H1 (cell line): ENCODE data around the gene RCOR2. TPM values are rescaled to one million over a fixed set of nuclear protein-coding genes. Genes with fewer than 3 reads are reported as not detected.

Experiments used
- CHD1 ChIP-seq: IDR thresholded peaks from 2 replicates; pipeline ENCODE4 v1.6.1; 2012; ENCODE audit warnings: low read depth, low read length, improper control_type of control experiment
- CHD2 ChIP-seq: IDR thresholded peaks from 2 replicates; pipeline ENCODE4 v1.6.1; 2012; ENCODE audit warnings: low read length, improper control_type of control experiment
- POU5F1 ChIP-seq: IDR thresholded peaks from 2 replicates; pipeline ENCODE4 v1.6.1; 2011; ENCODE audit warnings: low read depth, mild to moderate bottlenecking, low read length, moderate library complexity
- SIN3A ChIP-seq, 2 experiments: IDR thresholded peaks in 1 of 2; conservative IDR thresholded peaks in 1 of 2; 2 replicates each; pipeline ENCODE4 v1.6.1; 2011 to 2012; ENCODE audit warnings: low read length in 2 of 2, improper control_type of control experiment in 1 of 2, low read depth in 1 of 2, mild to moderate bottlenecking in 1 of 2
- SRF ChIP-seq: IDR thresholded peaks from 2 replicates; pipeline ENCODE4 v1.6.1; 2011; ENCODE audit warnings: mild to moderate bottlenecking, low read depth, low read length, moderate library complexity
- SUZ12 ChIP-seq: fragments of 200-600 bp; sonication (generic); IDR thresholded peaks from 2 replicates; pipeline ENCODE4 v1.6.1; 2012; ENCODE audit warnings: mild to moderate bottlenecking, inconsistent platforms, low read length, moderate library complexity, mixed read lengths
- polyA plus RNA-seq, 7 experiments: library from polyadenylated mRNA; depleted of rRNA in 3 of 7; stranded (reverse) in 5 of 7; unstranded in 2 of 7; fragments of >200 nt in 5 of 7; fragments of 200-250 nt in 2 of 7; gene quantifications; 1 replicate in 5 of 7; 2 replicates in 1 of 7; 4 replicates in 1 of 7; pipeline versions ENCODE4 v1.2.1 to v1.2.3, GENCODE V29; 2011 to 2013; ENCODE audit warnings: missing spikeins in 2 of 7, mixed read lengths in 2 of 7
- total RNA-seq: library from RNA; stranded (reverse); fragmentation: NEBNext Ultra II Directional; extraction: Animal tissue kit (Norgen Biotek cat#: 25700); gene quantifications from 2 replicates; pipeline ENCODE4 v1.2.1, GENCODE V29; 2021
- TF ChIP-seq, protein P1 (sequence below): fragments of 300-600 bp; sonication (generic); IDR thresholded peaks from 2 replicates; pipeline ENCODE4 v1.7.1; 2012; ENCODE audit warnings: low read length, moderate library complexity, mild to moderate bottlenecking, inconsistent platforms; ENCODE audit not compliant: insufficient replicate concordance

The RCOR2 gene
- total and polyA plus RNA-seq, 2 of the 8 experiments (the other 6 are each of a cell fraction or from before 2014, with no cell fraction given) = 54.6 to 78.0 TPM

DNA sequence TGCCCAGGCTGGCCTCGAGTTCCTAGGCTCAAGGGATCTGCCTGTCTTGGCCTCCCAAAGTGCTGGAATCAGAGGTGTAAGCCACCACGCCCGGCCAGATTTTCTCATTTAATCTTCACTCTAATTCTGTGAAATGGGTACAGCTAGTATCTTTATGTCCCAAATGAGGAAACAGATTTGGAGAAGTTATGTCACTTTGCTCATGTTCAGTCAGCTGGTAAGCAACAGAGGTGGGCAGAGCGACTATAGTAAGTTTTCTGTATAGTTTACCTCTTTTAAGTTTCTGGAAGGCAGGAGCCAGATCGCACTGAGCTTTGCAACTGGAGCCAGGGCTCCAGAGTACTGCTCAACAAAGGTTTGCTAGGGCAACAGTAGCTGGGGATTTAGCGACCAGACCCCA, 33.2 kb downstream of the RCOR2 start (continued):
- TF ChIP-seq, protein P1, sequence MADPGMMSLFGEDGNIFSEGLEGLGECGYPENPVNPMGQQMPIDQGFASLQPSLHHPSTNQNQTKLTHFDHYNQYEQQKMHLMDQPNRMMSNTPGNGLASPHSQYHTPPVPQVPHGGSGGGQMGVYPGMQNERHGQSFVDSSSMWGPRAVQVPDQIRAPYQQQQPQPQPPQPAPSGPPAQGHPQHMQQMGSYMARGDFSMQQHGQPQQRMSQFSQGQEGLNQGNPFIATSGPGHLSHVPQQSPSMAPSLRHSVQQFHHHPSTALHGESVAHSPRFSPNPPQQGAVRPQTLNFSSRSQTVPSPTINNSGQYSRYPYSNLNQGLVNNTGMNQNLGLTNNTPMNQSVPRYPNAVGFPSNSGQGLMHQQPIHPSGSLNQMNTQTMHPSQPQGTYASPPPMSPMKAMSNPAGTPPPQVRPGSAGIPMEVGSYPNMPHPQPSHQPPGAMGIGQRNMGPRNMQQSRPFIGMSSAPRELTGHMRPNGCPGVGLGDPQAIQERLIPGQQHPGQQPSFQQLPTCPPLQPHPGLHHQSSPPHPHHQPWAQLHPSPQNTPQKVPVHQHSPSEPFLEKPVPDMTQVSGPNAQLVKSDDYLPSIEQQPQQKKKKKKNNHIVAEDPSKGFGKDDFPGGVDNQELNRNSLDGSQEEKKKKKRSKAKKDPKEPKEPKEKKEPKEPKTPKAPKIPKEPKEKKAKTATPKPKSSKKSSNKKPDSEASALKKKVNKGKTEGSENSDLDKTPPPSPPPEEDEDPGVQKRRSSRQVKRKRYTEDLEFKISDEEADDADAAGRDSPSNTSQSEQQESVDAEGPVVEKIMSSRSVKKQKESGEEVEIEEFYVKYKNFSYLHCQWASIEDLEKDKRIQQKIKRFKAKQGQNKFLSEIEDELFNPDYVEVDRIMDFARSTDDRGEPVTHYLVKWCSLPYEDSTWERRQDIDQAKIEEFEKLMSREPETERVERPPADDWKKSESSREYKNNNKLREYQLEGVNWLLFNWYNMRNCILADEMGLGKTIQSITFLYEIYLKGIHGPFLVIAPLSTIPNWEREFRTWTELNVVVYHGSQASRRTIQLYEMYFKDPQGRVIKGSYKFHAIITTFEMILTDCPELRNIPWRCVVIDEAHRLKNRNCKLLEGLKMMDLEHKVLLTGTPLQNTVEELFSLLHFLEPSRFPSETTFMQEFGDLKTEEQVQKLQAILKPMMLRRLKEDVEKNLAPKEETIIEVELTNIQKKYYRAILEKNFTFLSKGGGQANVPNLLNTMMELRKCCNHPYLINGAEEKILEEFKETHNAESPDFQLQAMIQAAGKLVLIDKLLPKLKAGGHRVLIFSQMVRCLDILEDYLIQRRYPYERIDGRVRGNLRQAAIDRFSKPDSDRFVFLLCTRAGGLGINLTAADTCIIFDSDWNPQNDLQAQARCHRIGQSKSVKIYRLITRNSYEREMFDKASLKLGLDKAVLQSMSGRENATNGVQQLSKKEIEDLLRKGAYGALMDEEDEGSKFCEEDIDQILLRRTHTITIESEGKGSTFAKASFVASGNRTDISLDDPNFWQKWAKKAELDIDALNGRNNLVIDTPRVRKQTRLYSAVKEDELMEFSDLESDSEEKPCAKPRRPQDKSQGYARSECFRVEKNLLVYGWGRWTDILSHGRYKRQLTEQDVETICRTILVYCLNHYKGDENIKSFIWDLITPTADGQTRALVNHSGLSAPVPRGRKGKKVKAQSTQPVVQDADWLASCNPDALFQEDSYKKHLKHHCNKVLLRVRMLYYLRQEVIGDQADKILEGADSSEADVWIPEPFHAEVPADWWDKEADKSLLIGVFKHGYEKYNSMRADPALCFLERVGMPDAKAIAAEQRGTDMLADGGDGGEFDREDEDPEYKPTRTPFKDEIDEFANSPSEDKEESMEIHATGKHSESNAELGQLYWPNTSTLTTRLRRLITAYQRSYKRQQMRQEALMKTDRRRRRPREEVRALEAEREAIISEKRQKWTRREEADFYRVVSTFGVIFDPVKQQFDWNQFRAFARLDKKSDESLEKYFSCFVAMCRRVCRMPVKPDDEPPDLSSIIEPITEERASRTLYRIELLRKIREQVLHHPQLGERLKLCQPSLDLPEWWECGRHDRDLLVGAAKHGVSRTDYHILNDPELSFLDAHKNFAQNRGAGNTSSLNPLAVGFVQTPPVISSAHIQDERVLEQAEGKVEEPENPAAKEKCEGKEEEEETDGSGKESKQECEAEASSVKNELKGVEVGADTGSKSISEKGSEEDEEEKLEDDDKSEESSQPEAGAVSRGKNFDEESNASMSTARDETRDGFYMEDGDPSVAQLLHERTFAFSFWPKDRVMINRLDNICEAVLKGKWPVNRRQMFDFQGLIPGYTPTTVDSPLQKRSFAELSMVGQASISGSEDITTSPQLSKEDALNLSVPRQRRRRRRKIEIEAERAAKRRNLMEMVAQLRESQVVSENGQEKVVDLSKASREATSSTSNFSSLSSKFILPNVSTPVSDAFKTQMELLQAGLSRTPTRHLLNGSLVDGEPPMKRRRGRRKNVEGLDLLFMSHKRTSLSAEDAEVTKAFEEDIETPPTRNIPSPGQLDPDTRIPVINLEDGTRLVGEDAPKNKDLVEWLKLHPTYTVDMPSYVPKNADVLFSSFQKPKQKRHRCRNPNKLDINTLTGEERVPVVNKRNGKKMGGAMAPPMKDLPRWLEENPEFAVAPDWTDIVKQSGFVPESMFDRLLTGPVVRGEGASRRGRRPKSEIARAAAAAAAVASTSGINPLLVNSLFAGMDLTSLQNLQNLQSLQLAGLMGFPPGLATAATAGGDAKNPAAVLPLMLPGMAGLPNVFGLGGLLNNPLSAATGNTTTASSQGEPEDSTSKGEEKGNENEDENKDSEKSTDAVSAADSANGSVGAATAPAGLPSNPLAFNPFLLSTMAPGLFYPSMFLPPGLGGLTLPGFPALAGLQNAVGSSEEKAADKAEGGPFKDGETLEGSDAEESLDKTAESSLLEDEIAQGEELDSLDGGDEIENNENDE = no peak
- TF ChIP-seq SIN3A (conservative IDR thresholded peaks at IDR 0.05 in 1 of 2, IDR thresholded peaks at IDR 0.05 in 1 of 2; ENCODE audit: low read depth in 1 of 2, low read length in 2 of 2) (no peak), POU5F1 (no peak), CHD2 (no peak), CHD1 (no peak), SRF (no peak), SUZ12 (no peak)
- TF ChIP-seq, all 59 proteins: peak for 0
